Mesothelial cell of epicardium (in vitro differentiated cells): ENCODE measurements around the gene DCAF5. TPM values are rescaled to one million over a fixed set of nuclear protein-coding genes. Genes with fewer than 3 reads are reported as not detected.
"Not testable (repeated sequence)": the region's sequence is repeated elsewhere in the genome, so short reads cannot be mapped to it uniquely, and the experiment has no call there.

Source experiments
- DNase-seq, 2 experiments: peaks; one replicate each; pipeline ENCODE4 v3.0.0; 2021; ENCODE audit warnings: low spot score in 2 of 2; ENCODE audit not compliant: unreplicated experiment in 2 of 2
- H3K27ac Mint-ChIP-seq: 2 replicates; pipeline ENCODE4 v1.8.0; 2021; ENCODE audit warnings: mixed read lengths
- H3K27me3 Mint-ChIP-seq: 2 replicates; pipeline ENCODE4 v1.8.0; 2021; ENCODE audit warnings: low read depth, mixed read lengths
- H3K36me3 Mint-ChIP-seq: 2 replicates; pipeline ENCODE4 v1.8.0; 2021; ENCODE audit warnings: mixed read lengths
- H3K4me1 Mint-ChIP-seq: 2 replicates; pipeline ENCODE4 v1.8.0; 2021; ENCODE audit warnings: mixed read lengths
- H3K4me3 Mint-ChIP-seq: 2 replicates; pipeline ENCODE4 v1.8.0; 2021; ENCODE audit warnings: mild to moderate bottlenecking, moderate library complexity, mixed read lengths
- H3K9me3 Mint-ChIP-seq: 2 replicates; pipeline ENCODE4 v1.8.0; 2021; ENCODE audit warnings: mixed read lengths
- CTCF ChIP-seq: fragments of 200-600 bp; sonication (generic); IDR thresholded peaks from one replicate; pipeline ENCODE4 v1.5.0; 2021; ENCODE audit warnings: antibody characterized with exemption; ENCODE audit not compliant: unreplicated experiment
- total RNA-seq: library from RNA; stranded (reverse); gene quantifications from 3 replicates; pipeline ENCODE4 v1.2.1, GENCODE V29; 2021

The DCAF5 gene
- total RNA-seq, 1 donor from 2014 or later: 64.4 TPM

DNA sequence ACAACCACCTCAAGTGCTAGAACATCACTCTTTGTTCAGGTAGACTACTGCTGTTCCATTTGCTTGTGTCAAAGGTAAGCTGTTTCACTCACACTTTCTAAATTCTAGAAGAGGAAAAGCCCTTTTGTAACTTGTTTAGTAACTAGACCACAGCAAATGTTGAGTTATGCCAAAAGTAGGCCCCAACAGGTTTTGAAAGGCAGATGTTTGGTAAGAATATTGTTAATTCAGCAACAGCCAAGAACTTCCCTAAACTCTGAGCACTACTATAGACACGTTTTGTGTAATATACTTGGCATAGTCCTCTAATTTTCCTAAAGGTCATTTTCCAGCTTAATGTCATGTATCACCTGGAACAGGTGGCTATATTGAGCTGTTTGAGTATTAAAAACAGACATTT, 79.0 kb downstream of the DCAF5 start:
- H3K27ac Mint-ChIP-seq: no peak overlapping the region

DNA sequence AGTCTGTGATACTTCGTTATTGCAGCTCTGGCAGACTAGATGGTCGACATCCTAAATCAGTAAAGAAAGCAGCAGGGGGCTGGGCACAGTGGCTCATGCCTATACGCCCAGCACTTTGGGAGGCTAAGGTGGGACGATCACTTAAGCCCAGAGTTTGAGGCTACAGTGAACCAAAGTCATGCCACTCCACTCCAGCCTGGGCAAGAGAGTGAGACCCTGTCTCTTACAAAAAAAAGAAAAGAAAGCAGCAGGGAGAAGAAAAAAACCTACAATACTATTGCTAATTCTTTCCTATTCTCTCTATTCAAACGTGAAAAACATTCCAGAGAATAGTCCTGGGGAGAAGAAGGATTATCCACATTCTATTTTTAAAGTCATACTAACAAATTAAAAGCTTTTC, 79.5 kb downstream of the DCAF5 start:
- Mint-ChIP-seq H3K36me3 (peaks cover 36% of the 10 kb centered on the region), H3K27ac (peak overlapping the region; percentile 25), H3K4me3 (no peak overlapping the region), H3K27me3 (no peaks in the 10 kb centered on the region), H3K9me3 (no peaks in the 10 kb centered on the region), H3K4me1 (peaks cover 13% of the 10 kb centered on the region)
- TF ChIP-seq CTCF: no peak
- no peak for DNase-seq

More for the DNA sequence above, 79.0 kb downstream of the DCAF5 start:
- peaks cover 15% of the 10 kb centered on the region for H3K4me1 Mint-ChIP-seq
- no peak for DNase-seq
- H3K4me3 Mint-ChIP-seq: no peak overlapping the region
- no peaks in the 10 kb centered on the region for H3K27me3 Mint-ChIP-seq
- peaks cover 36% of the 10 kb centered on the region for H3K36me3 Mint-ChIP-seq
- H3K9me3 Mint-ChIP-seq: no peaks in the 10 kb centered on the region
- TF ChIP-seq CTCF: no peak

DNA sequence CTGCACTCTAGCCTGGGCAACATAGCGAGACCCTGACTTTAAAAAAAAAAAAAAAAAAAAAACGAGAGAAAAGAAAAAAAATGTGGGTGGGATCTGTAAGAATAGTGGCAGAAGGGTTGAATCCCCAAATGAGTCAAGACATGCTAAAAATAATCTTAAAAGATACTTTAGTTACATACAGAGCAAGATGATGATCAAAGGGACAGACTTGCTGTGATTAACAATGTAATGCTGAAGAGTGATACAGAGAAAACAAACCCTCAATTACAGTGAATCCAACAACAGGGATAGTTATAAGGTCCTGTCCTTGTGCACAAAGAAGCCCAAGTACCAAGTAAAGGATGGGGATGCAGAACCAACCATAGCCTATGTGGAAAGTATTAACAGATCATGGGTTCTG, 80.3 kb downstream of the DCAF5 start:
- Mint-ChIP-seq H3K4me1 (peaks cover 4% of the 10 kb centered on the region), H3K36me3 (peaks cover 40% of the 10 kb centered on the region), H3K27me3 (no peaks in the 10 kb centered on the region), H3K4me3 (no peak overlapping the region), H3K27ac (no peak overlapping the region), H3K9me3 (no peaks in the 10 kb centered on the region)
- DNase-seq: no peak
- no peak for TF ChIP-seq CTCF

- no peak for TF ChIP-seq CTCF
- H3K4me3 Mint-ChIP-seq: no peak overlapping the region
- no peaks in the 10 kb centered on the region for H3K27me3 Mint-ChIP-seq
- peak overlapping the region; percentile 43 for H3K27ac Mint-ChIP-seq
- no peaks in the 10 kb centered on the region for H3K9me3 Mint-ChIP-seq
- peaks cover 24% of the 10 kb centered on the region for H3K36me3 Mint-ChIP-seq
- no peak for DNase-seq
- peaks cover 4% of the 10 kb centered on the region for H3K4me1 Mint-ChIP-seq
These were observed 84.0 kb downstream of the DCAF5 start for GRCh38 chr14:69068744-69069421.

DNA sequence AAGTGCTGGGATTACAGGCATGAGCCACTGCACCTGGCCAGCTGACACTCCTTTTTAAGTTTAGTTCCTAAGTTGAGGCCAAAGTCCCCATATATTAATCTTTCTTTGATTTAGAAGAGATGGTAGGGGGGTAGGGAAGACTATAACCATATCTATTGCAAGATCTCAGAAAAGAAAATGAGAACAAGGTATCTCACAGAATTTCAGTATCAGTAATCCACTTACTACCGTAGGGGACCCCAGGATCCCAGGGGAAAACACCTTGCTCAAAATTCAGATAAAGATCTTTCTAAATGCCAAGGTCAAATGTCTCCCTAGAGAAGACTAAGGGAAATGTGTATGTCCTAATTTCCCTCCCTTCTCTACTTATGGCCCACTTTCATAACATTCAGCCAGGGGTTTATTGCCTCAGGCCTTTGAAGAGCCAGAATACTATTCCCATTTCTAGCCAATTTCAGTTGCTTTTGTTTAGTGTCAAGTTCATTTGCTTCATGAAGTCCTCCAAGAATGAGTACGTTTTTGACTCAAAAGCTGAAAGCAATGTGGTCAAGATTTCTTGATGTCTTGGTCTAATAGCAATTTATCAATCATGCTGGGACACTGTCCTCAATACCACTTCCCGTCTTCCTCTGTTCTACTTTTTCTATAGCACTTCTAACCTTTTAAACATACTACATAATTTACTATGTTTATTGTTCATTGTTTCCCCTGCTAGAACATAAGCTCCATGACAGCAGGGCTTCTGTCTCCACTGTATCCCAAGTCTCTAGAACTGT, 86.3 kb downstream of the DCAF5 start:
- H3K27me3 Mint-ChIP-seq: no peaks in the 10 kb centered on the region
- H3K4me1 Mint-ChIP-seq: peaks cover 4% of the 10 kb centered on the region
- TF ChIP-seq CTCF: no peak
- H3K27ac Mint-ChIP-seq: no peak overlapping the region
- peaks cover 14% of the 10 kb centered on the region for H3K36me3 Mint-ChIP-seq
- H3K4me3 Mint-ChIP-seq: no peak overlapping the region
- no peak for DNase-seq
- H3K9me3 Mint-ChIP-seq: no peaks in the 10 kb centered on the region

DNA sequence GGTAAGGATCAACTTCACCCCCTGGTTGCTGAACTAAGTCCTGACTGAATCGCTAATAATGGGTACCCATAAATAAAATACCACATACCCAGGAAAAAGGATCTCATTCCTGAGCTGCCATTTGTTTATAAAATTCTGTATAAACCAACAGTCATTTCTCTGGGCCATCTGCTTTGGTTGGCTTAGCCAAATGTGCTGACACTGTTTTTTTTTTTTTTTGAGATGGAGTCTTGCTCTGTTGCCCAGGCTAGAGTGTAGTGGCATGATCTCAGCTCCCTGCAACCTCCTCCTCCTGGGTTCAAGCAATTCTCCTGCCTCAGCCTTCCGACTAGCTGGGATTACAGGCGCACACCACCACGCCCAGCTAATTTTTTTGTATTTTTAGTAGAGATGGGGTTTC, 87.0 kb downstream of the DCAF5 start:
- not testable (repeated sequence) for H3K9me3 Mint-ChIP-seq, H3K27me3 Mint-ChIP-seq, H3K27ac Mint-ChIP-seq, H3K4me1 Mint-ChIP-seq, DNase-seq, H3K4me3 Mint-ChIP-seq
- peaks cover 18% of the 10 kb centered on the region for H3K36me3 Mint-ChIP-seq
